Measurements from ENCODE around the gene UNC13D.

DNA sequence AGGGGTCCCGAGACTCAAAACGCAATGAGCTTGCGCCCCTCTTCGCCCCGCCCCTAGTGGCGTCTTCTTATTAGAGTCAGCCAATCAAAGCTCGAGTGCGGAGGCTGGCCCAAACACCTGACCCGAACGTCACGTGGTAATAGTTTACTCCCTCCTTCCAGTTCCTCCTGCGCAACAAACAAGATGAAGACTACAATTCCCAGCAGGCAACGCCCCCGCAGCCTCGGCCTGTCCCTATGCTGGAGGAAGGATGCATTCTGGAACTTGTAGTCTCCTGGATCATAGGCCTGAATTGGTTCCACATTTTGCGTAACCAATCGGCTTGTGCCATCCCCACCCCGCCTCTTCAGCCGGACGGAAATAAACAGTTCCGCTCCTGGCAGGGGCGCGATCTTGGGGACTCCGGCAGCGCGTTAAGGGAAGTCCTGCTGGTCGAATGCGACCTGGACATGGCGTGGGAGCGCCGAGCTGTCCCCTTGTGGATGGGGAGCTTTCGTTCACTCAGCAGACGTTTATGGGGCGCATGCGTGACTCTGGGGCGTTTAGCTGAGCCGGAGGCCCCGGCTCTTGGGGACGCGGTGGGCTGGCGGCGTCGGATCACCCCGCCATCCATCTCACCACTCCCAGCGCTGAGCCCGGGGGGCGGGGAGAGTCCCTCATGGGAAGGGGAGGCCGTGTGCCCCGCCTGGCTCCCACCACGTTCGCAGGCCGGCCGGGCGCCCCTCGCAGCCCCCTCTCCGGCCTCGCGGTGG is 11.3 kb upstream of the UNC13D start, which contains the start of gene WBP2:
- TF ChIP-seq, protein P1, sequence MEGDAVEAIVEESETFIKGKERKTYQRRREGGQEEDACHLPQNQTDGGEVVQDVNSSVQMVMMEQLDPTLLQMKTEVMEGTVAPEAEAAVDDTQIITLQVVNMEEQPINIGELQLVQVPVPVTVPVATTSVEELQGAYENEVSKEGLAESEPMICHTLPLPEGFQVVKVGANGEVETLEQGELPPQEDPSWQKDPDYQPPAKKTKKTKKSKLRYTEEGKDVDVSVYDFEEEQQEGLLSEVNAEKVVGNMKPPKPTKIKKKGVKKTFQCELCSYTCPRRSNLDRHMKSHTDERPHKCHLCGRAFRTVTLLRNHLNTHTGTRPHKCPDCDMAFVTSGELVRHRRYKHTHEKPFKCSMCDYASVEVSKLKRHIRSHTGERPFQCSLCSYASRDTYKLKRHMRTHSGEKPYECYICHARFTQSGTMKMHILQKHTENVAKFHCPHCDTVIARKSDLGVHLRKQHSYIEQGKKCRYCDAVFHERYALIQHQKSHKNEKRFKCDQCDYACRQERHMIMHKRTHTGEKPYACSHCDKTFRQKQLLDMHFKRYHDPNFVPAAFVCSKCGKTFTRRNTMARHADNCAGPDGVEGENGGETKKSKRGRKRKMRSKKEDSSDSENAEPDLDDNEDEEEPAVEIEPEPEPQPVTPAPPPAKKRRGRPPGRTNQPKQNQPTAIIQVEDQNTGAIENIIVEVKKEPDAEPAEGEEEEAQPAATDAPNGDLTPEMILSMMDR (IDR thresholded peaks at IDR 0.05): peak; percentile 47 to 81 (median 66)
- TF ChIP-seq EP300 (IDR thresholded peaks at IDR 0.05): peak; percentile 96 to 100
- peak; percentile 99 to 100 for TF ChIP-seq POLR2A (IDR thresholded peaks at IDR 0.05)
